Loucy (cell line): Measurements from ENCODE around the gene ZNRF2.

Source experiments
- CTCF ChIP-seq: fragments of 200-600 bp; sonication (generic); conservative IDR thresholded peaks from 2 replicates; pipeline ENCODE4 v1.5.1; 2014; ENCODE audit warnings: mild to moderate bottlenecking, antibody characterized with exemption, low read length
- EZH2phosphoT487 ChIP-seq: fragments of 200-600 bp; IDR thresholded peaks from 2 replicates; pipeline ENCODE4 v1.6.1; 2018; ENCODE audit warnings: antibody characterized with exemption, mild to moderate bottlenecking, moderate library complexity, borderline replicate concordance

- TF ChIP-seq CTCF, result no peak
- no peak for TF ChIP-seq EZH2phosphoT487
Observed at GRCh38 chr7:30249316-30249715, 35.1 kb upstream of the ZNRF2 start.
